Medulla oblongata (tissue), 1 donor: Measurements from ENCODE around the gene DOCK3.
"Not testable (repeated sequence)": the region's sequence is repeated elsewhere in the genome, so short reads cannot be mapped to it uniquely, and the experiment has no call there.

Experiments
- DNase-seq: peaks from one replicate; pipeline ENCODE4 v3.0.0-alpha.2; 2015; ENCODE audit errors: extremely low spot score

The DOCK3 gene

DNA sequence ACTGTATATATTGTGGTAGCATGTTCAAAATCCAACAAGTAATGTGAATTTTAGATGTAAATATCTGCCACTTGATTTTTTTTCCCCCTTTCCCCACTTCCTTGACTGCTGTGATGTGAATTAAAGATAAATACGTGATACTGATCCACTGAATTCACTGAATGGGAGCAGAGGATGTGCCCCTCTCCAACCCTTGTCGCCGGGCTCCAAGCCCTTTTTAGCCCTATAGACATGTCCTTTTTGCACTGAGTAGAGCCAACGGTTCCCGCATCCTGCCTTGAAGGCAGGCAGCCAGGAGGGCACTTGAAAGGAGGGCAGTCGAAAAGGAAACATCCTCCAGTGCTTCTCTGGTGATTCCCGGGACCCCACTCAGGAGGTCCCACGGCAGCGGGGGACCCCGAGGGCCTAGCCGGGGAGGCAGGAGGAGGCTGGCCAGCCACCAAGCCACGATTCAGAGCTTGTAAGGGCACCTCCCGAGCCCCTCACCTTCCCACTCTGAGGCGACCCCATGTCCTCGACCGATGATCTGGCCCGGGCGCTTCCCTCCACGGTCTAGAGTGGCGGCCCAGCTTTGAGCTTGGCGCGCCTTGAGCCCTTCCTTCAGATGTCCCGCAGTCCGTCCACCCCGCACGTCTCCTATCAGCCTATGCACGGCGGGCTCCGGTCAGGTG, 709.5 kb downstream of the DOCK3 start:
- DNase-seq, result no peak

DNA sequence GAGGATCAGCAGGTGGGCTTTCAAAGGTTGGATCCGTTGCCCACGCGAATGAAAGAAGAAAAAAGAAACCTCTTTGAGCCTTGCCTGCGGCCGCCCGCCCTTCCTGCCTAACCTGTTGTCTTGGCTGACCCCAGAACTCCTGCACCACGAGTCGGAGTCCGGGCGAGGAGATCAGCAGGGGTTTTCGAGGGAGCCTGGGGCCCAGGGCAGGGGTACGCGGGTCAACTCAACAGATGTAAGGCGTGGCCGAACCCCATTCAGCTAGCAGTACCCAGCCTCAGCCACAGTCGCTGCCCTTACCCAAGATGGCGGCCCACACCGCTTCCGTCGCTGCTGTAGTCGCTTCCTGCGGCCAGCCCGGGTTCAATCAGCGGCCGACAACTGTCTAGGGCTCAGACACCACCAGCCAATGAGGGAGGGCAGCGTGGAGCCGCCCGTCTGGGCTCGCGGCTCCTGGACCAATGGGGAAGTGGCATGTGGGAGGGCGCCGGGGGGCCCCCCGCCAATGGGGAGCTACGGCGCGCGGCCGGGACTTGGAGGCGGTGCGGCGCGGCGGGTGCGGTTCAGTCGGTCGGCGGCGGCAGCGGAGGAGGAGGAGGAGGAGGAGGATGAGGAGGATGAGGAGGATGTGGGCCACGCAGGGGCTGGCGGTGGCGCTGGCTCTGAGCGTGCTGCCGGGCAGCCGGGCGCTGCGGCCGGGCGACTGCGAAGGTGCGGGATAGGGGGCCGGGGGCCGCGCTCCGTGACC, 710.2 kb downstream of the DOCK3 start, which contains the start of gene MANF:
TSS of gene MANF (plus strand) at position 566 of the 748 bp plus-strand sequence. CDS start at position 618, 52 bp downstream.
- peak; percentile 99 for DNase-seq

DNA sequence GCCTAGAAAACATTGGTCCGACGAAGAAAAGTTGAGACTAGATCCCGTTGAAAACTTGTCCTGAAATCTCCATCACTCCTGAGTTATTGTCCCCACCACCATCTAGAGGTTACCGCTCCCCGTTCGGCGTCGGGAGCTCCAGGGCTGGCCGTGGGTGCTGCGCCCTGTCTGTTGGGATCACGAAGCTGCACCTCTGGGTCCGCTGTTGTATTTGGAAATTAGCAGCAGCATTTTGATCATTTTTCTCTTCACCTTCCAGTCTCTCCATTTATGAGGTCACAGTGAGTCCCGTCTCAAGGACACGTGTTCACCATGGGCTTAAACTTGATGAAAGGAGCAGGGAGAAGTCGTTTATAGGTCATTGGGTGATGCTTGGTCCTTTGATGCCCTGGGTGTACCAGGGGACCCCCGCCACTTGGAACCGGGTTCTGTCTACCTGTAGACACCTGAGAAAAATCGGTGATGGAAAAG, 710.9 kb downstream of the DOCK3 start:
- no peak for DNase-seq

DNA sequence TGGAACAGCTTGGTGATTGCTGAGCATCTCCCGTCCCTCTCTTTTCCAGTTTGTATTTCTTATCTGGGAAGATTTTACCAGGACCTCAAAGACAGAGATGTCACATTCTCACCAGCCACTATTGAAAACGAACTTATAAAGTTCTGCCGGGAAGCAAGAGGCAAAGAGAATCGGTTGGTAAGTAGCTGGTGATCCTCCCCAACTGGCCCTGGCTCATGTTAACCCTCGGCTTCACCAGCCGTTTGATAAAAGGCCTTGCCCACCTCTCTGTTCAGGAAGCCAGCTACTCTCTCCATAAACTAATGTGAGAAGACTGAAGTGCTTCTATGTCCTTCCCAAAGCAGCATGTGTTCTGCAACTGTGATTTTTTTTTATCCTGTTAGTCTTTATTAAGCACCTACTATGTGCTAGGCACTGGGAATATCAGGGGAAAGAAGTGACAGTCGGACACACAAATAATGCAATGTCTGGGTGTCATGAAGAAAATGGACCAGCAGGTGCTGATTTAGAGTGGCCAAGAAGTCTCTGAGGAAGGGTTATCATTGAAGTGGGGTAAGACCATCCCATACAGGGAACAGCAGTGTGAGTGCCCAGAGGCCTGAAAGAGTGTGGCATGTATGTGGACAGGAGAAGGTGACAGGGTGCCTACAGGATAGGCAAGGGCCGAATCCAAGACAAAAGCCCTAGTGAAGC, 711.6 kb downstream of the DOCK3 start:
- DNase-seq, result no peak

DNA sequence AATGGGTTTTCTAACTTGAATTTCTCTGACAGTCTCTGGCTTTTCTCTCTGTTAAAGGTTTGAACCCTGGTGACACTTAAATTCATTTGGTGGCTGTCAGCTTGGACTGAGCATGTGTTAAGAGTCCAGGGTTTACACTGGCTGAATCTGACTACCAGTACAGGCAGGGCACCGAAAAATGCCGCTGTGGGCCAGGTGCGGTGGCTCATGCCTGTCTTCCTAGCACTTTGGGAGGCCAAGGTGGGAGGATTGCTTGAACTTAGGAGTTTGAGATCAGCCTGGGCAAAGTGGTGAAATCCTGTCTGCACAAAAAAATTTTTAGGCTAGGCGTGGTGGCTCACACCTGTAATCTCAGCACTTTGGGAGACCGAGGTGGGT, 712.1 kb downstream of the DOCK3 start:
- no peak for DNase-seq

DNA sequence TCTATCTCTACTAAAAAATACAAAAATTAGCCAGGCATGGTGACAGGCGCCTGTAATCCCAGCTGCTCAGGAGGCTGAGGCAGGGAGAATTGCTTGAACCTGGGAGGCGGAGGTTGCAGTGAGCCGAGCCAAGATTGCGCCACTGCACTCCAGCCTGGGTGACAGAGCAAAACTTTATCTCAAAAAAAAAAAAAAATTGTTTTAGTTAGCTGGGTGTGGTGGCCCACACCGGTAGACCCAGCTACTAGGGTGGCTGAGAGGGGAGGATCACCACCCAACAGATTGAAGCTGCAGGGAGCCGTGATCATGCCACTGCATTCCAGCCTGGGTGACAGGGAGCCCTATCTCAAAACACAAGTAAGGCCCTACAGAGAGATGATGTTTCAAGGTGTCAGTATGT, 712.6 kb downstream of the DOCK3 start:
- not testable (repeated sequence) for DNase-seq

DNA sequence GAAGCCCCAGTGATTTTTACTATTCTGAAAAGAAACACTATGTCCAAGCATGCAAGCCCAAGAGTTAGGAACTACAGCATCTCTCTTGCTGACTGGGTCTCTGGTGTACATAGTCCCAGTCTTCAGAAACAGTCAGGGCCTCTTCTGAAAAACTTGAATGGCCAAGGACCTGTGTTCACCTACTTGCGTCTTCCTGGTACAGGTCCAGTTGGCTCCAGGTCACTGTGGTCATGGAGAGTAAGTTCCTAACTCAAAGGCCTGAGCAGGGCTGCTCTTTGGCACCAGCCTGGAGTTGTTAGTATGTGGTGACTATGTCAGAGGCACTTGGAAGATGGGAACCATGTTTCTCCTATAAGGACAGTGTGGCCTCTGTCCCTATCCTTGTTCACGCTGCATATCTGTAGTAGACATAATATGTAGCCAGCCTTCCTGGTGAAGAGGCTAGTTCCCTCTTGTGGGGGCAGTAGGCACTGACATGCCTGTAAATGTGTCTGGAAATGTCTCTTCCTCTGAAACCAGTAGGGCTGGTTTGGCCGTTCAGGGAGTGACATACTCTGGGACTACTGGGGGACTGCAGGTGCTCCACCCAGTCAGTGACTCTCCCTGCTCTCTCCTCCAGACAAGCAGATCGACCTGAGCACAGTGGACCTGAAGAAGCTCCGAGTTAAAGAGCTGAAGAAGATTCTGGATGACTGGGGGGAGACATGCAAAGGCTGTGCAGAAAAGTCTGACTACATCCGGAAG, 713.7 kb downstream of the DOCK3 start:
- DNase-seq, result no peak

DNA sequence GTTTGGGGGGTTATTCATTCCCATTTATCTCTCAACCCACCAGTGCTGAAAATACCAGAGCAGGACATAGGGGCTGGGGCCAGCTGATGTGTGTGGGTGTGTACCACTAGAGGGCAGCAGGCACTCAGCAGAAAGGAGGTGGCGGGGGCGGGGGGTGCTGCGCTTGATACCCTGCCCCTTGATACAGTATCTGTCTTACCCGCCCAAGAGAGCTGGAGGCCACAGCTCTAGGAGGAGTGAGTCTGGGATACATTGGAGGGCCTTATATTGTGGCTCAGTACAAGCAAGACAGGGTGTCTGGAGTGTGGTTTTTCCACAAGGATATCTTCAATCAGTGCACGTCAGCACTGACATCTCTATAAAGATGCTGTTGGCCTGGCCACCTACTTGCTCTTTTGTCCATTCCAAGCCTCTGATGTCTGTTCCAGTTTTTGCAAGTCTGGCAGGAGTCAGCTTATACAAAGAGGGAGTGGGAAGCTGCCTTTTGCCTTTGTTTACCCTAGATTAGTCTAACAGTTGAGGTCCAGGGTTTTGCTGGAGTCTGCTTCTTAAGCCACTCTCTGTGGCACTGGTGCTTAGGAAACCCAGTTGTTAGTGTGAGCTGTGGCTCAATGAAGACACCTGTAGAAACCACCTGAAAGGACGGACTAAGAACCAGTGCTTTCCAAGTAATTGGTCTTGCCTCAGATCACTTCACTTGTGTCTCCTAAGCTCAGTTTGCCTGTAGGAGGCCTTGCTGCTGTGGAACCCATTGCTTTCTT, 714.9 kb downstream of the DOCK3 start:
- DNase-seq, result peak; percentile 58

DNA sequence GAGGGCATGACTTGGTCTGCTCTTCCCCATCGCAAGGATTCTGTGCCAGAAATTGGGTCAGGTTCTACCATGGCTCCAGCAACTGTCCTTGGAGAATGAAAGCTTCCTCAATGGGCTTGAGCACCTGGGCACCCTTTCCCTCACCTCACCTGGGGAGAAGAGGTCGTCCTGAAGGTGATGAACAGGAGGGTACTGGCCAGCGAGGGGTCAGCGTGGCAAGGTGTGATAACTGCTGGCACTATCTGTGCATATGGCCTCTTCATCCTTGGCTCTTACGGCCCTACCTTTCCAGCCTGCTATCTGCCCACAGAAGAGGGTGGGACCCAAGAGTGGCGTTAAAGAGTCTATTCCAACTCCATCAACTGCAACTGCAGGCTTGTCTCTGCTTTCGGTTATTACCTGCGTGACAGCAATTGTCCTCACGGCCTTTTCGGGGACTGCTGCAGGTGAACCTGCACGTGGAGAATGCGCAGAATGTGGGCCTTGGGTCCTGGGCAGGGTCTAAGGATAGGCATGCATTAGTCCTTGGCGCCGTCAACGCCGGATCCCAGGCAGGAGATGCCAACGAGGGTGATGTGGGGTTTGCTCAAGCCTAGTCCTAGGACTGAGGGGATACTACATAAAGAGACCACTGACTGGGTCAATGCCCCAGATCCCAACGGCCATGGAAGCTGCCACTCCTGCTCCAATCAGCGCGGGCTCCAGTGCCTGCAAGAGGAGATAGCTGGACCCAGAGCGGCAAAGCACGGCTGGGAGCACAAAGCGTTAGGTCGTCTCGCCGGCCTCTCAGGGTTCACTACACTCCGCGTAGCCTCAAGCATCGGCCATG, 715.7 kb downstream of the DOCK3 start:
- no peak for DNase-seq

DNA sequence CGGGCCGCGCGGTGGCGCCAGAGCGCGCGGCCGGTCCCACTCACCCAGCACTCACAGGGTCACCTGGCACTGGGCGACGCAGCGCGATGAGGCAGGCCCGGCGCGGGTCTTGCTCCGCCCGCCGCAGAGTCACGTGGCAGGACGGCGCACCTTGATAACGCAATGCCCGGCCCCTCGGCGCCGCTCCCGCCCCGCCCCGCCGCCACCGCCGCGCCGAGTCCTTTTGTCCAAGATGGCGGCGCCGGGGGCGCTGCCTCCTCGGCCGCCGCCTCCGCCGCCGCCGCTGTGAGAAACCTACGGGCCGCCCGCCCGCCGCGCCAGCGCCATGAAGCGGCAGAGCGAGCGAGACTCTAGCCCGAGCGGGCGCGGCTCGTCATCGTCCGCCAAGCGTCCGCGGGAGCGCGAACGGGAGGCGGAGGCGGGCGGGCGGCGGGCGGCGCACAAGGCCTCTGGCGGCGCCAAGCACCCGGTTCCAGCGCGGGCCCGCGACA, 716.4 kb downstream of the DOCK3 start, which contains the start of gene RBM15B:
TSS of gene RBM15B (plus strand) at position 211 of the 491 bp plus-strand sequence. CDS start at position 326, 115 bp downstream.
- DNase-seq, result peak; percentile 97

DNA sequence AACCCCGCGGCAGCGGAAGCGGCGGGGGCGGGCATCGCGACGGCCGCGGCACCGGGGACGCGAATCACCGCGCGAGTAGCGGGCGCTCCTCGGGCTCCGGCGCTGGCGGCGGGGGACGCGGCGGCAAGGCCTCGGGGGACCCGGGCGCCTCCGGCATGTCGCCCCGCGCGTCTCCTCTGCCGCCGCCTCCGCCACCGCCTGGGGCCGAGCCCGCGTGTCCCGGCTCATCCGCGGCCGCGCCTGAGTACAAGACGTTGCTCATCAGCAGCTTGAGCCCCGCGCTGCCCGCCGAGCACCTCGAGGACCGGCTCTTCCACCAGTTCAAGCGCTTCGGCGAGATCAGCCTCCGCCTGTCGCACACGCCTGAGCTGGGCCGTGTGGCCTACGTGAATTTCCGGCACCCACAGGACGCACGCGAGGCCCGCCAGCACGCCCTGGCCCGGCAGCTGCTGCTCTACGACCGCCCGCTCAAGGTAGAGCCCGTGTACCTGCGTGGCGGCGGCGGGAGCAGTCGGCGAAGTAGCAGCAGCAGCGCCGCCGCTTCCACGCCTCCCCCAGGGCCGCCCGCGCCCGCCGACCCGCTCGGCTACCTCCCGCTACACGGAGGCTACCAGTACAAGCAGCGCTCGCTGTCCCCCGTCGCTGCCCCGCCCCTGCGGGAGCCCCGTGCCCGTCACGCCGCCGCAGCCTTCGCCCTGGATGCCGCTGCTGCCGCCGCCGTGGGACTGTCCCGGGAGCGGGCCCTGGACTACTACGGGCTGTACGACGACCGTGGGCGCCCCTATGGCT, 717.0 kb downstream of the DOCK3 start:
- DNase-seq, result no peak

DNA sequence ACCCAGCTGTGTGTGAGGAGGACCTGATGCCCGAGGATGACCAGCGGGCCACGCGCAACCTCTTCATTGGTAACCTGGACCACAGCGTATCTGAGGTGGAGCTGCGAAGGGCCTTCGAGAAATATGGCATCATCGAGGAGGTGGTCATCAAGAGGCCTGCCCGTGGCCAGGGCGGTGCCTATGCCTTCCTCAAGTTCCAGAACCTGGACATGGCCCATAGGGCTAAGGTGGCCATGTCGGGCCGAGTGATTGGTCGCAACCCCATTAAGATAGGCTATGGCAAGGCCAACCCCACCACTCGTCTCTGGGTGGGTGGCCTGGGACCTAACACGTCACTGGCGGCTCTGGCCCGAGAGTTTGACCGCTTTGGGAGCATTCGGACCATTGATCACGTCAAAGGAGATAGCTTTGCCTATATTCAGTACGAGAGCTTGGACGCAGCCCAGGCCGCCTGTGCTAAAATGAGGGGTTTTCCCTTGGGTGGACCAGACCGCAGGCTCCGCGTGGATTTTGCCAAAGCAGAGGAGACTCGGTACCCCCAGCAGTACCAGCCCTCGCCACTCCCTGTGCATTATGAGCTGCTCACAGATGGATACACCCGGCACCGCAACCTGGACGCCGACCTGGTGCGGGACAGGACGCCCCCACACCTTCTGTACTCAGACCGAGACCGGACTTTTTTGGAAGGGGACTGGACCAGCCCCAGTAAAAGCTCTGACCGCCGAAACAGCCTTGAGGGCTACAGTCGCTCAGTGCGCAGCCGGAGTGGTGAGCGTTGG, 717.8 kb downstream of the DOCK3 start:
- no peak for DNase-seq

DNA sequence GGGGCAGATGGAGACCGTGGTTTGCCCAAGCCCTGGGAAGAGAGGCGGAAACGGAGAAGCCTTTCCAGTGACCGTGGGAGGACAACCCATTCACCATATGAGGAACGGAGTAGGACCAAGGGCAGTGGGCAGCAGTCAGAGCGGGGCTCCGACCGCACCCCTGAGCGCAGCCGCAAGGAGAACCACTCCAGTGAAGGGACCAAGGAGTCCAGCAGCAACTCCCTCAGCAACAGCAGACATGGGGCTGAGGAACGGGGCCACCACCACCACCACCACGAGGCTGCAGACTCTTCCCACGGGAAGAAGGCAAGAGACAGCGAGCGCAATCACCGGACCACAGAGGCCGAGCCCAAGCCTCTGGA, 718.4 kb downstream of the DOCK3 start:
- no peak for DNase-seq

DNA sequence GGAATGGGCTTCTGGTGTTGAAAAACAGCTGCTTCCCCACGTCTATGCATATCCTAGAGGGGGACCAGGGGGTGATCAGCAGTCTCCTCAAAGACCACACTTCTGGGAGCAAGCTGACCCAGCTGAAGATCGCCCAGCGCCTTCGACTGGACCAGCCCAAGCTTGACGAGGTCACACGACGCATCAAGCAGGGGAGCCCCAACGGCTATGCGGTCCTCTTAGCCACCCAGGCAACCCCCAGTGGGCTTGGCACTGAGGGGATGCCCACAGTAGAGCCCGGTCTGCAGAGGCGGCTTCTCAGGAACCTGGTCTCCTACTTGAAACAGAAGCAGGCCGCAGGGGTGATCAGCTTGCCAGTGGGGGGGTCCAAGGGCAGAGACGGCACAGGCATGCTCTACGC, 718.8 kb downstream of the DOCK3 start:
- DNase-seq, result no peak

DNA sequence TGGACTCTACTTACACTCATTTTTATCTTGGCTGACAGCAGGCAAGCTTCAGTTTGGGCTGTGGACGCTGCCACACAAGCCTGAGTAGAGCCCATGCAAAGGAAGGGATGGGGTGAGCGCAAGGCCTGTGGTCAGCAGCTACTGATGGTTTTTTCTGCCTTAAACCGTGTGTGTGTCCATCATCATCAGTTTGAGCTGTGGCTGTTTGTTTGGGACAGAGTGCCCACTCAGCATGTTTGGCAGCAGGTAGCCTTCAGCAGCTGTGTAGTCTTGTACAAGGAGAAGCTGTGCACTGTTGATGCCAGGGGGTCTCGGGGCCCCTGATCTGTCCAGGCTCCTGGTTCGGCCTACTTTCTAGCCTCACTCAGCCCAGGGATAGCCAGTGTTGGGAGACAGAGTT, 719.8 kb downstream of the DOCK3 start:
- no peak for DNase-seq

DNA sequence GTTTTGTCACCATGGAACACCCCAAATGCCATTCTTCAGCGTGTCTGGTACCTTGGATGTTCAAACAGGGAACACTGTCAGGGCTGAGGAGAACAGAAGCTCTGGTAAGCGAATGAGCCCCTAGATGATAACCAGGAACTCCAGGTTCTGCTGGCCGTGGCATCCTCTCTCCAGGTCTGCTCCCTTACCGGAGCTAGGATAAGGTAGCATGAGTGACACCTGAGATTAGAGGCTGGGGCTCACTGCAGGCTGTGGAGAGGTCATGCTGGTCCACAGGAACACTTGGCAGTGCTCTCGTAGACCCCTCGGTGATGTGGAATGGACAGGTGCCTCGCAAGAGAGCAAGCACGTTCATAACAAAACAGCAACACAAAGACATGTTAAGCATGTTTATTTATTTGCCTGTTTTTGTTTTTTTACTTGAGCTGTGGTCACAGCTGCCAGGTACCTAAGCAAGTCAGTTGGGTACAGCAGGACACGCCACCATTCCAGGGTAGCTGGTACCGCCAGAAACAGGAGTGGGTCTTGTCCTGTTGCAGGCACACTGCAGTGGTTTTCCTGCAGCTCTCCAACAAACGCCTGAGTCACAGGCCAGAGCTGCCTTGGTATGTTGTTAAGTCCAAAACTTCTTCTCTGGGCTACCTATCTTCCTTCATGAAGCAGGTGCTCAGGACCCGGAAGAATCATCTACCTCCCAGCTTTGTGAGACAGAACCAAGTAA, 720.9 kb downstream of the DOCK3 start:
- DNase-seq, result no peak

DNA sequence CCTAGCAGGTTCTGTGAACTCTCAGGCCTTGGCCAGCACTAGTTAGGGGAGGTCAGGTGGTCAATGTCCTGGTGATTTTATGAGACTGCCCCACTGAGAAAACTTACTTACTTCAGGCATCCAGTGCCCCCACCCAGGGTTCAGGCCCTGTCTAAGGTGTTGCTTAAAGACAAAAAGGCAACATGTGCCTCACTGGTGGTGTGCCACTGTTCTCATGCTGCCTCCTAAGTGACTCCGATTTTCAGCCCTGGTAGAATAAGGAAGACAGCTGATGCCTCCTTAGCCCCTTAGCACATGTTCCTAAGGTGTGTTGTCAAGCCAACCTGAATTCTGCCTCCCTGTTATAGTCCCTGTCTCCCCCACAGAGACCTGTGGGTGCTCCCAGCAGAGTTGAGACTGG, 721.7 kb downstream of the DOCK3 start:
- no peak for DNase-seq

DNA sequence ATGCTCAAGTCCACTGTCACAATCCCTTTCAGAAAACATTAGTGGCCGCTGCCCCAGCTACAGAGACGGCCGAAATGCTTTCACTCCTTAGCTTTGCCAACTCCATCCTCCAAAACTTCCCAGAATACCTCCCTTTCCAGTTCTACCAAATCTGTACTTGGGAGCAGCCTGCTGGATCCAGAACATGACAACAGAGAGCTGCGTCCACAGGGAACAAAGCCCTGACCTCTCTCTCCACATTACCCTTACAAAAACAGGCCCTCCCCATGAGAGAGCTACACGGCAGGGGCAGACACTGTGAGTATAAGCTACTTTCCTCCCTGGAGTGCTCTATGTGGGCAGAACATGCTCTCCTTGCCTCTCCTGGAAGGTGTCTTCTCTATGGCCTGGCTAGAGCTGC, 722.7 kb downstream of the DOCK3 start:
- DNase-seq, result no peak
